Epidermal melanocyte (primary cell): ENCODE measurements around the gene PCNX2.

Experiments
- DNase-seq: peaks from one replicate; pipeline ENCODE4 v3.0.0; 2011; ENCODE audit warnings: low spot score; ENCODE audit not compliant: insufficient read length

Gene PCNX2

GRCh38 chr1:232990176-232991128, 305.1 kb downstream of the PCNX2 start:
- DNase-seq: no peak

DNA sequence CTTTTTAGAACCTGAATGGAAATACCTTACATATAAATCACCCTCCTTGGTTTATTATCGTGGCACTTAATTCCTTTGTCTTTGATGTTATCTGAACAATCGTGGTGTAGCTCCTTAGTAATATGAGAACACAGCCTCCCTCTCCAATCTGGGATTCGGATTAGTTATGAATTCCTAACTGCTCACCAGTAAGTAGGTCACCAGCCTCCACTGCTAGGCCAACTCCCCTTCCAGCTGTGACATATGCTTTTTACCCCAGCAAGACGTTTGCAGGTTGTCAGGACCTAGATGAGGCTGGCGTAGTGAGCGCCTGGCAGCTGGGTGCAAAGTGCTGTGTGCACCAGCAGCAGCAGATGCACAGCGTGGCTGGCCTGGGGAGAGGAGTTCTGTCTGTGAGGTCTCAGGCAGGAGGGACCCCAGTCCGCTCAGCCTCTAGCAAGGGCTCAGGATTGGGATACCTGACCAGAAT, 306.9 kb downstream of the PCNX2 start:
- DNase-seq: no peak

DNA sequence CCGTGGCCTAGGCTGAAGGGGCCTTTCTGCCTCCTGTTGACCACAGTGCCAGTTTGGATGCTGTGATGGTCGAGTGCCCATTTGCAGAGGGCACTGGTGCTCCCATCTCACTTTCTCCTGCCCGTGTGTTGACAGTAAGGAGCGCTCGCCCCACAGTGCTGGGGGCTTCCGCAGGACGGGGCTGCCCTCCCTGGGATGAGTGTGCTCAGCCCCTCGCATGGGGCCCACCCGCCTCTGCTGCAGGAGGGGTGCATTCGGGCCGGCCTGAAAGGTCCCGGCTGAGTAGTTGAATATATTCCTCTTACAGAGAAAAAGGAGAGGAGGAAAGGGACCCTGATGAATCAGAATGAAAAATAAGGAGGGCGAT, 307.8 kb downstream of the PCNX2 start:
- no peak for DNase-seq

DNA sequence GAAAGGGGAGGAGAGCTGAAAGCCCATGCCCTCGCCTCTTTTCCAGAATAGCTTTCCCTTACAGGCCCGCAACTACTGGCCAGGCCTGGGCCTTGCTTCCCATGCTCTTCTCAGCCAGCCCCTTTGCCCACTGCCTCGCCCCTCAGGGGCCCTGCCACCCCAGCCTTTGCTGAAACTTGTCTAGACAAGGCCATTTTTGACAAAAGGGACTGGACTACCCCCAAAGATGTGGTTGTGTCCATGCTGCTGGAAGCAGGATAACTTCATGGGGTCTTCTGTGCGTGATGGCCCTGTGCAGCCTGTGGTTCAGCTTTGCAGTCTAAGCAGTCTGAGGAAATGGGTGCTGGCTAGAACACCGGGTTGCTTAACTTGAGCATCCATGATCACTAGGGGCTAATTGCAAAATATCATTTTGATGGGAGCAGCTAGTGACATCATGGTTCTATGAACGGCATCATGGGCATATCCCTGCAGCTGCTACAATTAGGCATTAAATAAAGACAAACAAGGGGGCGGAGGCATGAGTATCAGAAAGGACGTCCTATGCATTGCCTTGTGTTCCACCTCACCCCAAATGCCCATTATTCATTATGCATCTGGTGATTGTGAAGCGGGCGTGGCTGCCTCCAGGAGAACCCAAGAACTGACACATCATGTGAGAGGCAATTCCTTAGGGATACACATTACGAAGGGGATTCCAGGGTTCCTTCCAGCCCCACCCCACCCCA, 308.3 kb downstream of the PCNX2 start:
- DNase-seq: no peak

GRCh38 chr1:232986527-232986922, 309.0 kb downstream of the PCNX2 start:
- no peak for DNase-seq

- no peak for DNase-seq
Observed at GRCh38 chr1:232985882-232986526, 309.5 kb downstream of the PCNX2 start.

DNA sequence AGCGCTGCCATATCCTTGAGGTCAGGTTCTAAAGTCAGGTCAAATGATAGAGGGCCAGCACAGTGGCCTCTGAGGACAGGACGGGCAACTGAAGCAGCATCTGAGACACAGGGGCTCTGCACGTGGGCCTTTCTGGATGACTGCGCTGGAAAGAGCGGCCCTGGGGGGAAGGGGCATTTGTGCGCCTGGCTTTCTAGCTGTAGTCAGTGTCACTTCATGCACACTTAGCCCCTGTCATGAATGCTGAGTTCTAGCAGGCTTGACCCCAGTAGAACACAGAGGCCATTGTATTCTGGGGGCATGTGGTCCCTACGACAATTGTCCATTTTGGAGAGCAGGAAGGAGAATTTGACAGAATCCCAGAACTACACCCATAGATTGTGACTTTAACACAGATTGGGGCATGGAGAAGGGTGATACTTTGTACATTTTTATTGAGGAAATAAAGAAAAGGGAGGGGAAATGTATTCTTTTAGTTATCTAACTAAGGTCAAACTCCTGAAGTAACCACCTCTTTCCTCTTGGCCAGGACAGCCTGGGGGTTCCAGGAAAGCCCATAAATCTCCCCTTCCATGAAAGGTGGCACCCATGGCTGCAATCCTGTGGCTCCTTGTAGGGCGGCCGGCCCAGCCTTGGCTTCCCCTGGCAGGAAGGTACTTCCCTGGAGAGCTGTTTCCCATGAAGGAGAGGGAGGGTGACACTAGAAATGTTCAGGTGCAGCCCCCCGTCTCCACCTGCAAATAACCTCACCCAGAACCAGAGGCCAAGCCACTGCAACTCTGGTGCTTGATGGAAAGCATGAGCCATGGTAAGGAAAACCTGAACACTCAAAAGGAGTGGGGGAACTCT, 310.7 kb downstream of the PCNX2 start:
- DNase-seq: no peak

DNA sequence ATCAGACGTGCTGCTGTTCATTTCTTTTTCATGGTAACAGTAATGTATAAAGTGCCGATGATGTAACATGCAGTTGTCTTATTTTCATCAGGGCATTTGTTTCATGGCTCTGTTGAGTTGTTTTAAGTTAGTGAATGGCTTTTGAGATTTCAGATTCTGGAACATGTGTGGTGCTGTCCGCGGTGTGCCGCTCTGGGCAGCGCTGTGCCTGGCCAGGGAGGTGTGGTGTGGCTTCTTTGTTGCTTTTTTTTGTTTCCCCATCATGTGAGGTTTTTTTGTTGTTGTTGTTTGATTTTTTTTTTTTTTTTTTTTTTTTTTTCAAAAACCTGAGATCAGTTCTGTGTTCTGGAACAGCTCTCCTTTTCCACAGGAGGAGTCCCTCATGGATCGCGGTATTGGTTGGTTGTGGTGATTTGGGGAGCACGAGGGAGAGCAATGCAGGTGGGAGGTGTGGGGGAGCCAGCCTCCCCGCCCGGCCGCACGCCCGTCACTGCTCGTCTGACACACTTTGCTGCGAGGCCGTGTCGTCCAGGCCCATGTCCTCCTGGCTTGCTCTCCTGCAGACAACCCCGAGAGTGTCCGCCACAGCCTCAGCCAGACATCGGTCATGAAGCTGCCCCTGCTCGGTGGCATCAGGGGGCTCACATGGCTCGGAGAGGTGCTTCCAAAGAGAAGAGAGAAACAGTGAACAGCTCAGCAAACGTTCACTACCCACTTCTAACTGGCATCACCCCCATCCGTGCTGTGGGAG, 311.5 kb downstream of the PCNX2 start:
- DNase-seq: no peak

DNA sequence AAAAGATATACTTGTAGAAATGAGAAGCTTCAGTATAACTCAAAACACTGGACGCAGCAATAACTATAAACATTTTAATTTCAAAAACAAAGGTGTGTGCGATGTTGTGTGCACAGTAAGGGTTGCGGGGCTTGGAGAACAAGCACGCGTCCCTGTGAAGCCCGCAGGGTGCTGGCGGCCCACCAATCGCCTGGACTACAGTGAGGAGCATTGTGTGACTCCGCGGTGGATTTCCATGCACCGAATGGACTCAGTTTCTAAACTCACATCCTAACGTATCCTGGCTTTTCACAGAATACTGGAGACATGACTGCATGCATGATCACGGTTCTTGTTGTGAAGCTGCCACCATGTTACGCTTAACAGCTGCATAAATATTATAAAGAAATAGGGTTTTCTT, 312.1 kb downstream of the PCNX2 start:
- DNase-seq: no peak

GRCh38 chr1:232982238-232982944, 313.1 kb downstream of the PCNX2 start:
- no peak for DNase-seq

- DNase-seq: no peak
Observed at GRCh38 chr1:232980986-232981560, 314.5 kb downstream of the PCNX2 start.

DNA sequence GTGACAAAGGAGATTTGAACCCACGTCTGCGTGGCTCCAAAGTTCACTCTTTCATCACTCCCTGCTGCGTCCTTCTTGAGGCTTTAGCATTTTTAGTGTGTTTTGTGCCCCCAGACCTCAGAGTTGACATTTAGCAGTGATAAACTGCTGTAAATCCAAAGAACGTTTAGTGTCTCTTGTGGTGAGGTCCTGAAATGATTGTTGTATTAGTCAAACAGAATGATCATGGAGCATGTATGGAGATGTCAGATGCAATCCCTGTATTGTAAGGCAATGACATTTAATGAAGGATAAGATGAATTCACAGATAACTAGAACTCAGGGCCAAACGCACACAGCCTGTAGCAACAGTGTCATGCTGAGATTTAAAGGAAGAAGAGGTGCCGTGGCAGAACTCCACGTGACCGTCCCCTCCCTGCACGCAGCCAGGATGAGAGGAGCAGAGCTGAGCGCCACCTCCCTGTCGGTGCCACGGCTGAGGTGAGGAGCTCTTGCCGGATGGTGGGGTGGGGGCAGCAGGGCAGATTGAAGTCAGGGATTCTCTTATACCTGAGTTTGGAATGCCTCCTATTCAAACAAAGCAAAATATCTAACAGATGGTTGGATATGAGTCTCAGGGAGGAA, 315.1 kb downstream of the PCNX2 start:
- DNase-seq: no peak

GRCh38 chr1:232979558-232979957, 316.0 kb downstream of the PCNX2 start:
- no peak for DNase-seq

GRCh38 chr1:232978815-232979214, 316.7 kb downstream of the PCNX2 start:
- no peak for DNase-seq

- DNase-seq: no peak
Observed at GRCh38 chr1:232978091-232978634, 317.4 kb downstream of the PCNX2 start.

- no peak for DNase-seq
Observed at GRCh38 chr1:232974971-232975370, 320.6 kb downstream of the PCNX2 start.

- DNase-seq: no peak
Observed at GRCh38 chr1:232973652-232974611, 321.6 kb downstream of the PCNX2 start.
